HEK293T (cell line): Measurements from ENCODE around the gene GAB4.
"Not testable (repeated sequence)": the region's sequence is repeated elsewhere in the genome, so short reads cannot be mapped to it uniquely, and the experiment has no call there.

ENCODE experiments used
- CTCF ChIA-PET: fragments of 350-600 bp; formaldehyde crosslinking; extraction: SDS; loops from one replicate; lab custom pipeline; 2021; ENCODE audit warnings: antibody characterized with exemption, inconsistent platforms; lab: Yijun Ruan, JAX
- POLR2A ChIA-PET: fragments of 350-600 bp; formaldehyde crosslinking; extraction: SDS; loops from one replicate; lab custom pipeline; 2020; ENCODE audit warnings: antibody characterized with exemption, inconsistent platforms; lab: Yijun Ruan, JAX
- DNase-seq: peaks from one replicate; pipeline ENCODE4 v3.0.0; 2012; ENCODE audit warnings: mixed read lengths; ENCODE audit errors: extremely low spot score
- ARNT ChIP-seq: fragments of 450-650 bp; IDR thresholded peaks from 2 replicates; pipeline ENCODE4 v1.6.1; 2017; ENCODE audit warnings: mild to moderate bottlenecking
- BHLHE40 ChIP-seq: fragments of 450-650 bp; IDR thresholded peaks from 2 replicates; pipeline ENCODE4 v1.6.1; 2016; ENCODE audit warnings: mild to moderate bottlenecking, moderate library complexity, borderline replicate concordance
- CTBP1 ChIP-seq: fragments of 450-650 bp; IDR thresholded peaks from 2 replicates; pipeline ENCODE4 v1.6.1; 2016; ENCODE audit warnings: borderline replicate concordance
- ELF4 ChIP-seq: fragments of 450-650 bp; IDR thresholded peaks from 2 replicates; pipeline ENCODE4 v1.6.1; 2017; ENCODE audit warnings: antibody characterized with exemption
- FOXA1 ChIP-seq: fragments of 450-650 bp; IDR thresholded peaks from 2 replicates; pipeline ENCODE4 v1.6.1; 2016; ENCODE audit warnings: mild to moderate bottlenecking
- FOXK2 ChIP-seq: fragments of 450-650 bp; IDR thresholded peaks from 2 replicates; pipeline ENCODE4 v1.6.1; 2016; ENCODE audit warnings: mild to moderate bottlenecking
- FOXM1 ChIP-seq: fragments of 450-650 bp; IDR thresholded peaks from 2 replicates; pipeline ENCODE4 v1.6.1; 2017; ENCODE audit warnings: mild to moderate bottlenecking, borderline replicate concordance
- HDGF ChIP-seq: fragments of 450-650 bp; IDR thresholded peaks from 2 replicates; pipeline ENCODE4 v1.6.1; 2017; ENCODE audit warnings: antibody characterized with exemption, borderline replicate concordance
- L3MBTL2 ChIP-seq: fragments of 450-650 bp; conservative IDR thresholded peaks from 2 replicates; pipeline ENCODE4 v1.6.1; 2016; ENCODE audit warnings: mild to moderate bottlenecking
- LEF1 ChIP-seq: fragments of 450-650 bp; IDR thresholded peaks from 2 replicates; pipeline ENCODE4 v1.6.1; 2017; ENCODE audit warnings: mild to moderate bottlenecking, borderline replicate concordance
- NFRKB ChIP-seq: fragments of 450-650 bp; IDR thresholded peaks from 2 replicates; pipeline ENCODE4 v1.6.1; 2016; ENCODE audit warnings: mild to moderate bottlenecking, moderate library complexity
- PKNOX1 ChIP-seq: fragments of 450-650 bp; IDR thresholded peaks from 2 replicates; pipeline ENCODE4 v1.6.1; 2016
- SP1 ChIP-seq: fragments of 450-650 bp; IDR thresholded peaks from 2 replicates; pipeline ENCODE4 v1.6.1; 2017
- SUZ12 ChIP-seq: fragments of 450-650 bp; IDR thresholded peaks from 2 replicates; pipeline ENCODE4 v1.6.1; 2016; ENCODE audit warnings: mild to moderate bottlenecking
- TARDBP ChIP-seq: fragments of 450-650 bp; IDR thresholded peaks from 2 replicates; pipeline ENCODE4 v1.6.1; 2016
- ZNF384 ChIP-seq: fragments of 450-650 bp; IDR thresholded peaks from 2 replicates; pipeline ENCODE4 v1.6.1; 2016

Gene GAB4

GRCh38 chr22:17007852-17008731, at the start of gene GAB4:
GAB4 (minus strand) TSS chr22:17008222; CDS start chr22:17008114, 108 bp downstream.
- POLR2A ChIA-PET = no interaction called here
- TF ChIP-seq TARDBP (no peak), FOXA1 (no peak), SUZ12 (no peak), CTBP1 (no peak), FOXM1 (no peak), SP1 (no peak), ARNT (no peak), ELF4 (no peak), L3MBTL2 (no peak), NFRKB (no peak), LEF1 (no peak), PKNOX1 (no peak), BHLHE40 (no peak), ZNF384 (no peak), FOXK2 (no peak), HDGF (no peak)
- CTCF ChIA-PET = no interaction called here

GRCh38 chr22:17056807-17057206, 48.8 kb upstream of the GAB4 start:
- POLR2A ChIA-PET = no interaction called here
- CTCF ChIA-PET = interaction anchor here (2.1 to 2.3 kb wide), 2 partner anchors 12 to 140 kb away, joined by 7 to 20 read pairs; no protein-coding TSS in a partner anchor
- TF ChIP-seq L3MBTL2 (no peak), ZNF384 (no peak), FOXM1 (no peak), CTBP1 (no peak)
- DNase-seq = no peak

More at GRCh38 chr22:17007852-17008731, at the start of gene GAB4:
- no peak for DNase-seq

GRCh38 chr22:17056058-17056457, 48.0 kb upstream of the GAB4 start:
- POLR2A ChIA-PET = no interaction called here
- CTCF ChIA-PET = no interaction called here
- TF ChIP-seq L3MBTL2 = no peak
- TF ChIP-seq PKNOX1 = no peak
- TF ChIP-seq BHLHE40 = no peak
- TF ChIP-seq FOXM1 = no peak
- no peak for TF ChIP-seq ZNF384
- no peak for TF ChIP-seq LEF1
- TF ChIP-seq NFRKB = no peak
- TF ChIP-seq ELF4 = no peak
- no peak for TF ChIP-seq ARNT
- TF ChIP-seq HDGF = no peak
- no peak for TF ChIP-seq TARDBP
- no peak for TF ChIP-seq FOXA1
- no peak for TF ChIP-seq CTBP1
- no peak for TF ChIP-seq FOXK2
- no peak for TF ChIP-seq SP1
- TF ChIP-seq SUZ12 = no peak

GRCh38 chr22:17047656-17048055, 39.6 kb upstream of the GAB4 start:
- TF ChIP-seq L3MBTL2 = no peak
- POLR2A ChIA-PET = no interaction called here
- no peak for DNase-seq
- CTCF ChIA-PET = no interaction called here

More at GRCh38 chr22:17056058-17056457, 48.0 kb upstream of the GAB4 start:
- DNase-seq = no peak

- no peak for TF ChIP-seq BHLHE40
- no peak for TF ChIP-seq SUZ12
- no peak for TF ChIP-seq ARNT
- TF ChIP-seq TARDBP = no peak
- no peak for TF ChIP-seq ZNF384
- TF ChIP-seq ELF4 = no peak
- no peak for TF ChIP-seq FOXM1
- no peak for TF ChIP-seq FOXK2
- no peak for TF ChIP-seq CTBP1
- no peak for TF ChIP-seq SP1
- no peak for TF ChIP-seq HDGF
- TF ChIP-seq FOXA1 = no peak
- no peak for TF ChIP-seq L3MBTL2
- no peak for TF ChIP-seq PKNOX1
- TF ChIP-seq LEF1 = no peak
- POLR2A ChIA-PET = no interaction called here
- no peak for DNase-seq
- CTCF ChIA-PET = no interaction called here
Measured at GRCh38 chr22:17046566-17047348, 38.7 kb upstream of the GAB4 start.

GRCh38 chr22:17043521-17043920, 35.5 kb upstream of the GAB4 start:
- no peak for TF ChIP-seq SP1
- no peak for TF ChIP-seq BHLHE40
- TF ChIP-seq CTBP1 = no peak
- TF ChIP-seq TARDBP = no peak
- TF ChIP-seq FOXK2 = no peak
- no peak for TF ChIP-seq ARNT
- TF ChIP-seq HDGF = no peak
- no peak for TF ChIP-seq NFRKB
- no peak for TF ChIP-seq ELF4
- no peak for TF ChIP-seq FOXM1
- TF ChIP-seq ZNF384 = no peak
- TF ChIP-seq FOXA1 = no peak
- no peak for TF ChIP-seq LEF1
- TF ChIP-seq PKNOX1 = no peak
- no peak for TF ChIP-seq SUZ12
- TF ChIP-seq L3MBTL2 = no peak
- CTCF ChIA-PET = no interaction called here
- POLR2A ChIA-PET = no interaction called here

GRCh38 chr22:17036842-17037711, 29.1 kb upstream of the GAB4 start:
- CTCF ChIA-PET, POLR2A ChIA-PET, DNase-seq: not testable (repeated sequence)

More at GRCh38 chr22:17043521-17043920, 35.5 kb upstream of the GAB4 start:
- no peak for DNase-seq
